ENCODE data around the gene PPT1. TPM values are rescaled to one million over a fixed set of nuclear protein-coding genes. Genes with fewer than 3 reads are reported as not detected.

The PPT1 gene
- total and polyA plus RNA-seq, 2 of the 4 experiments (the other 2 are of a cell fraction) = 22.7 to 55.4 TPM

GRCh38 chr1:40102038-40102437, 5.0 kb upstream of the PPT1 start:
- H2BK120ac ChIP-seq (ENCODE audit: low read depth, low read length) = no peak overlapping the region
- ChIA-PET CTCF (interaction anchor here (0.6 kb wide), 1 partner anchor 339 kb away, joined by 3 read pairs; no protein-coding TSS in a partner anchor), POLR2A (ENCODE audit: unreplicated experiment) (no interaction called here)
- DNase-seq (no peak), ATAC-seq (ENCODE audit: low read depth) (no peak)
- H3K9me3 ChIP-seq (ENCODE audit: control insufficient read depth, insufficient read depth, low read length) = peaks cover 4% of the 10 kb centered on the region
- WGBS, 2 experiments (ENCODE audit: extremely low coverage in 2 of 2, insufficient read length in 1 of 2) = no CpG with 5 or more reads among the region's 1 CpG
- no TSS peak for BruUV-seq (replicated peaks)
- no peak overlapping the region for H2BK15ac ChIP-seq (ENCODE audit: low read depth, low read length)
- no peak for TF ChIP-seq CEBPB (IDR thresholded peaks at IDR 0.05; ENCODE audit: low read depth, low read length)
- H3K36me3 ChIP-seq (ENCODE audit: control insufficient read depth, insufficient read depth, low read length) = no peaks in the 10 kb centered on the region
- H3K9ac ChIP-seq (ENCODE audit: low read depth, low read length) = no peak overlapping the region
- H3K4ac ChIP-seq (ENCODE audit: low read depth, low read length) = no peak overlapping the region
- H4K91ac ChIP-seq (ENCODE audit: insufficient read depth, low read depth, low read length) = no peak overlapping the region
- H4K5ac ChIP-seq (ENCODE audit: low read depth, low read length) = no peak overlapping the region
- no peaks in the 10 kb centered on the region for H4K20me1 ChIP-seq (ENCODE audit: insufficient read depth, low read length)
- H2AK5ac ChIP-seq (ENCODE audit: low read depth, low read length) = no peak overlapping the region
- no peak overlapping the region for H3K18ac ChIP-seq (ENCODE audit: low read depth, low read length)
- intact Hi-C loops (cut with micrococcal nuclease) (no loop called here), dilution Hi-C loops (cut with HindIII; ENCODE audit: low sequenced_read_pairs, unreplicated experiment) (no loop called here), in situ Hi-C loops (cut with MboI; ENCODE audit: low sequenced_read_pairs) (no loop called here)
- H3K4me2 ChIP-seq (ENCODE audit: low read depth, low read length) = no peak overlapping the region
- H2BK5ac ChIP-seq (ENCODE audit: low read depth, low read length, poor library complexity, severe bottlenecking) = no peak overlapping the region
- H3K27ac ChIP-seq (ENCODE audit: insufficient read depth, low read length) = no peak overlapping the region
- H2AK9ac ChIP-seq (replicated peaks; ENCODE audit: low read depth, low read length, poor library complexity) = no peak overlapping the region
- H2BK20ac ChIP-seq (ENCODE audit: low read depth, low read length) = no peak overlapping the region
- H3K79me1 ChIP-seq (ENCODE audit: low read depth in 1 of 2, low read length in 2 of 2) = 0 out of 4 replicates have a peak, but pooled peaks cover 0 to 4% of the 10 kb centered on the region in 2 experiments
- H3K56ac ChIP-seq (ENCODE audit: extremely low read depth, insufficient read depth, low read length) = no peak overlapping the region
- no peak overlapping the region for H3K14ac ChIP-seq (replicated peaks; ENCODE audit: low read depth, low read length)
- H3K9me1 ChIP-seq (ENCODE audit: insufficient read depth, low read length) = peaks cover 7% of the 10 kb centered on the region
- peaks cover 2% of the 10 kb centered on the region; the same call in 1 of the 2 replicates for H3K4me1 ChIP-seq (ENCODE audit: control insufficient read depth, insufficient read depth, low read length)
- H3K23ac ChIP-seq (ENCODE audit: low read depth, low read length) = no peak overlapping the region
- no peaks in the 10 kb centered on the region; the same call in 1 of the 2 replicates for H3K27me3 ChIP-seq (ENCODE audit: control insufficient read depth, insufficient read depth, low read length)
- H4K8ac ChIP-seq (ENCODE audit: low read depth in 2 of 2, low read length in 2 of 2) = no peak overlapping the region
- H2AFZ ChIP-seq (replicated peaks; ENCODE audit: low read length, poor library complexity) = no peak overlapping the region
- H3K4me3 ChIP-seq (ENCODE audit: insufficient read depth, low read depth, low read length) = no peak overlapping the region
